ENCODE measurements around the gene IGLL1.

The IGLL1 gene

DNA sequence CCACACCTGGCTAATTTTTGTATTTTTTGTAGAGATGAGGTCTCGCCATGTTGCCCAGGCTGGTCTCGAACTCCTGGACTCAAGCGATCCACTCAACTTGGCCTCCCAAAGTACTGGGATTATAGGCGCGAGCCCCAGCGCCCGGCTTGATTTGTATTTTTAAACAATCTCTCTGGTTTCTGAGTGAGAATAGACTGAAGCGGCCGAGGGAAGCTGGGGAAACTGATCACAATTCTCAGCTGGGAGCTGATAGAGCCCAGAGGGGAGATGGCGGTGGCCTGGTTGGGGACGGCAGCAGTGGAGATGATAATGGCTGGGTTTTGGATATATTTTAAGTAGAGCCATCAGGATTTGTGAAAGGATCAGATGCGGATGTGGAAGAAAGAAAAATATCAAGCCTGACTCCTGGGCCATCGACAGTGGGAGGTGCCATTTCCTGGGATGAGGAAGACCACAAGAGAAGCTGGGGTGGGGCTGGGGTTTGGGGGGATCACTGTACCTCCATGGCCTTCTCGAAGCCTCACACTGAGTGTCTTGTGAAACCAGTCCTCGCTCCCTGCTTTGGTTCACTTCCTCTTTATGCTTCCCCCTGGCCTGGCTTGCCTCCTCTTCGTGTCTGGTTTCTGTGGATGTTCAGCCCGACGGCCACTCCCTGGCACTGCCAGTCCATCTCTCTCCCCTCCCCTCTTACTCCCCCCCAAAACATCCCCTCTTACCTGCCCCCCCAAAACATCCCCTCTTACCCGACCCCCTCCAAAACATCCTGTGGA, 51.9 kb downstream of the IGLL1 start:
- no peak for DNase-seq (ENCODE audit: low spot score)

DNA sequence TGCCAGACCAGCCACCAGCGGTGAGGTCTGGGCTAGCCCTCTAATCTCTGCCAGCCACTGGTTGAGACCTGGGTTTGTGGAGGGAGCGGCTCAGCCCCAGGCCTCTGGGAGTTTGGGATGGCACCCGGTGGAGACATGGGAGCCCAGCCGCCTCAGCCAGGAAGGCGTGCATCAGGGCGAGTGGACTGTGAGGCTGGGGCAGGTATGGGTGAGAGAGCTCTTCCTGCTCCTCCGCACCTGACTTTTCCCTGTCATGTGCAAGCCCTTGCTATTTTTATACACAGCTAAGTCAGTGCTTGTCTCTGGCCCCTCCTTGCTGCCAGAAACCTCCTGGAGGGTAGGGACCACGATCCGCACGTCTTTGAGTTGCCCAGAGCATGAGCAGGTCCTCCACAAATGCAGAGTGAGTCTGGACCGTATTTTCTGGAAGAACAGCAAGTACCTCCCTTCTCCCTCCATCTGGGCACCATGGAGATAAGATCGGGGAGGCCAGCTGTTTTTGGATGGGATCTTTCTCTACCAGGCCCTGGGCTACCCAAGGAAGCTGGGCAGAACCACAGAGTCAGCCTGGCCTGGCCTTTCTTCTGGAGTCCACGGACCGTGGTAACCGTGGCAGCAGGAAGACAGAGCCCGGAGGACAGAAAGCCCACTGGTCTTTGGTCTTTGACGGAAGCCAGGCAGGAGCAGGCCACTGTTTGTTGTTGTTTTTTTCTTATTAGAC, 53.3 kb downstream of the IGLL1 start:
- no peak for DNase-seq (ENCODE audit: low spot score)

DNA sequence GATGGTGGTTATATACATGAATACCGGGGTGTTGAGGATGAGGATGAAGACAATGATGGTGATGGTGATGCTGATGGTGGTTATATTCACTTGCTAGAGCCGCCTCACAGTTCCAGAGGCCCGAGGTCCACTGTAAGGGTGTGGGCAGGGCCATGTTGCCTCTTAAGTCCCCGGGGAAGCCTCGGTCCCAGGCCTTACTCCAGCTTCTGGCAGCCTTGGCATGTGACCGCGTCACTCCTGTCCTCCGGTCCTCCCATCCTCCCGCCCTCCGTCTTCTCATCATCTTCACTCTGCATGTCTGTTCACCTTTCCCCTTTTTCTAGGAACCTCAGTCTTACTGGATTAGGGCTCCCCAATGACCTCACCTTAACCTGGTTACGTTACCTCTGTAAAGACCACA, 54.6 kb downstream of the IGLL1 start:
- no peak for DNase-seq (ENCODE audit: low spot score)

DNA sequence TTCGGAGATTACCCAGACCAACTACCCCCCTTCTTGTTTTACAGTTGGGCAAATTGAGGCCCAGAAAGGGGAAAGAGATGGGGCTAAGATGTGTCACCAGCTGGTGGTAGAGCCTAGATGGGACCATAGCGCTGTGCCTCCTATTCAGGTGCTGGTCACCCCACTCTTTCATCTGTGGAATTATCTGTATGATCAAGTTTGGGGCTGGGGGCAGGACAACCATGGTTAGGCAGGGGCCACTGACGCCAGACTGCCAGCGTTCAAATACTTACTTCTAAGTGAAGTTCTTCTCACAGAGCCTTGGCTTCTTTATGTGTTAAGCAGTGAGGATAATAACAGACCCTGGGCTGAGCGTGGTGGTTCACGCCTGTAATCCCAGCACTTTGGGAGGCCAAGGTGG, 55.9 kb downstream of the IGLL1 start:
- DNase-seq (ENCODE audit: low spot score) = no peak

DNA sequence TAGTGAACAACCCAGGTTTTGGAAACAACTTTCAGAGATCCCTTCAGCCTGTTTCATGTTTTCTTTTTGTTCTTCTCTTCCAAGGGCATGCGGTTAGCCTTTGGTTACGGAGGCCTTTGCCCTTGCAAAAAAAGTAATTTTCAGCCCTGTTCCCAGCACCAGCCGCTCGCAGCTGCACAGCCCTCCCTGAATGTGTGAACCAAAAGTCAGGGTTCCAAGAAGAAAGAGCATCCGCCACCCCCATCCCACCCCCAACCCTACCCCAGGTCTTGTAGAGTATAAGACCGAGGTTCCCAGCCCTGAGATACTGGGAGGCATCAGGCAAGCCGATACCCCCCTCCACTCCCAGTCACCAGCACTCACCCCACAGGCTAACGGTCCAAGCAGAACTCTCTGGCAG, 56.4 kb downstream of the IGLL1 start:
- no peak for DNase-seq (ENCODE audit: low spot score)
